ENCODE measurements around the gene NACC2.
A peak's percentile ranks its signal among the peaks of the same experiment; 100 is the strongest.

Gene NACC2

DNA sequence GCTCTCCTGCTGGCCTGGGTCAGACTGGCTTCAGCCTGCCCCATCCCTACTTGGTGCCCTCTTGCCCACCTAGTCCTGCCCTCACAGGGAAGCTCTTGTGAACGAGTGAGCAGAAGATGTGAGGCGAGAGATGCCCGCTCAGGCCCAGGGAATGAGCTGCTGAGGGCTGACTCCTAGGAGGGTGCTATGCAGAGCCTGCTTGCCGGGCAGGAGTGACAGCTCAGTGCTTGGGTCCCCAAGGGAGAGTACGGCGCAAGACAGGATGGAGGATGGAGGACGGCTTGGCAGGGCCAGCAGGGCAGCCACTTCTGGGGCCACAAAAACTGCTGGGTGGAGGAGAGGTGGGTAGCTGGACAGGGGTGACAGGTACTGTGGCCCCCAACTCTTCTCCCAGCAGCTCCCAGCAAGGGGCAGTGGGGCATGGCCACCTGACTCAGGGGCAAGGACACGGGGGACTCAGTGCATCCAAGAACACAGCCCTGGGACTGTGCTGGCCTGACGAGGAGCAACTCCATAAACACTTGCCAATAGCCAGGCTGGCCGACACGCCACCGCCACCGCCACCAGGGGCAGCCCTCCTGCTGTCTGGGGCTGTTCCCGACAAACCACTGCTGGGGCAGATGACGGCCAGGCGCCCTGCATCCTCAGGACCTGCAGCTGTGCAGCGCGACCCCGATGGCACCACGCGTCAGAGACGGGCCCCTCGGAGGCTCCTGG, 78.4 kb downstream of the NACC2 start:
- DNase-seq (ENCODE audit: extremely low read depth, low read depth), result no peak
- no peak overlapping the region for H3K4me3 ChIP-seq (replicated peaks; ENCODE audit: low read depth, low read length)
- TF ChIP-seq, protein P1, sequence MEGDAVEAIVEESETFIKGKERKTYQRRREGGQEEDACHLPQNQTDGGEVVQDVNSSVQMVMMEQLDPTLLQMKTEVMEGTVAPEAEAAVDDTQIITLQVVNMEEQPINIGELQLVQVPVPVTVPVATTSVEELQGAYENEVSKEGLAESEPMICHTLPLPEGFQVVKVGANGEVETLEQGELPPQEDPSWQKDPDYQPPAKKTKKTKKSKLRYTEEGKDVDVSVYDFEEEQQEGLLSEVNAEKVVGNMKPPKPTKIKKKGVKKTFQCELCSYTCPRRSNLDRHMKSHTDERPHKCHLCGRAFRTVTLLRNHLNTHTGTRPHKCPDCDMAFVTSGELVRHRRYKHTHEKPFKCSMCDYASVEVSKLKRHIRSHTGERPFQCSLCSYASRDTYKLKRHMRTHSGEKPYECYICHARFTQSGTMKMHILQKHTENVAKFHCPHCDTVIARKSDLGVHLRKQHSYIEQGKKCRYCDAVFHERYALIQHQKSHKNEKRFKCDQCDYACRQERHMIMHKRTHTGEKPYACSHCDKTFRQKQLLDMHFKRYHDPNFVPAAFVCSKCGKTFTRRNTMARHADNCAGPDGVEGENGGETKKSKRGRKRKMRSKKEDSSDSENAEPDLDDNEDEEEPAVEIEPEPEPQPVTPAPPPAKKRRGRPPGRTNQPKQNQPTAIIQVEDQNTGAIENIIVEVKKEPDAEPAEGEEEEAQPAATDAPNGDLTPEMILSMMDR (IDR thresholded peaks at IDR 0.05; ENCODE audit: low read depth, low read length, missing control alignments), result peak; percentile 6

DNA sequence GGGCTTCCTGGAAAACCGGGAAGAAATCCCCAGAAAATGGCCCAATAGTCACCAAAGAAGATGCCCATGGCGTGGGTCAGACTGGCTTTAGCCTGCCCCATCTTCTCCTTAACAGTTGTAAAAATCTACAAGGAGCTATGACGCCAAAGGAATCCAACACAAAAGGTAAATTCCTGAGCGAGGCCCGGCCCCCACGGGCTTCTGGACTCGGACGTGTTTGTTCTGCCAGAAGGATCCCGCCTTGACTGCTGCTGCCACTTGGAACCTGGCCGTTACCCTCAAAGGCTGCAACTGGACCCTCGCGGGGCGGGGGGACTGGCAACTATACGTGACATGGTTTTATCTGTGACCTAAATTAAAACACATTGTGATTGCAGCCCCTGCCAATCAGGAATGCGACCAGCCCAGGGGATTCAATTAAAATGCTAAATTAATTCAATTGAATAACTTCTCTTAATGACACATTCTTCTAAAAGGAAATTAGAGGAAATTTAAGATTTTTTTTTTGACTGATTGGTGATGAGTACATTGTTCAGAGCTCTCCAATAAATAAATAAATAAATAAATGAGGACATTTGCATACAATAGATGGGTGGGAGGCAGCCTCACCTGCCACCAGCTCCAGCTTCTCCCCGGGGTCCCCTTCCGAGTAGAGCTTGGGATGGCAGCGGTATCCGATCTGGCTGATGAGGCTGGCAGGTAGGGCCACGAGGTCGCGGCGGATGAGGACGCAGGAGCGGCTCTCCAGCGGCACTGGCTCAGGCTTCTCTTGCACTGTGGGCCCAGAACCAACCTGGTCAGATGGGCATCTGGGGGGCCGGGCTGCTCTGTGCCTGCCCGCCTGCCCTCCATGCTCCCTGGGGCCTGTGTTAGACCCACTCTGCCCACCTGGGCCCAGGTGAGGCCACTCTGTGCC, 79.2 kb downstream of the NACC2 start:
- H3K4me3 ChIP-seq (replicated peaks; ENCODE audit: low read depth, low read length), result no peak overlapping the region
- no peak for DNase-seq (ENCODE audit: extremely low read depth, low read depth)
- TF ChIP-seq, protein P1 (IDR thresholded peaks at IDR 0.05; ENCODE audit: low read depth, low read length, missing control alignments), result no peak

DNA sequence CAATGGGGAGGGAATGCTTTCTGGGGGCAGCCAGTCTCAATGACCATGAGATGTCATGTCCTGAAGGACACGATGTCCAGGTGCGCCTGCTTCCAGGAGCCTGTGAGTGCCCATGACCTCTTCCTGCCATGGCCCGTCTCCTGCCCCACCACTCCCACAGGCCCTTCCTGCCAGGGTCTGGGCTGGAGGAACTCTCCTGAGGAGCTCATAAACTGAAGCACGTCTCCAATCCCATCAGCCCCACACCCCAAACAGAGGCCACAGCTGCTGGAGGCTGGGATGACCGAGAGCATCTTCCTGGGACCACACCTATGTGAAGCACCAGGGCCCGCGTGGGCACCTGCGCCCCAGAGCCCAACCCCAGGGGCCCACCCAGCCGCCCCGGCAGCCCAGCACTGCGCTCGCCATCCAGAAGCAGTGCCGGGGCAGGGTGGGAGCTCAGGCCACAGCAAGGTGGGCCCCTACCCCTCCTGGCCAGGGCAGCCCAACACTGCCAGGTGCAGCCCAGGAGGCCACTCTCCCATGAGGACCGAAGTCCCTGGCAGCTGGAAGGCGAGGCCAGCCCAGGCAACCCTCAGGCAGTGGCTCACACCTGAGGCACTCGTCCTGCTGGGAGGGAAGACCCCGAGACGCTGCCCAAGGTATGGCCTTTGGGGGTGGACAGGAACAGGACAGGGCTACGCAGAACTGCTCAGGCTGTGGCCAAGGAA, 80.0 kb downstream of the NACC2 start:
- TF ChIP-seq, protein P1 (IDR thresholded peaks at IDR 0.05; ENCODE audit: low read depth, low read length, missing control alignments), result no peak
- DNase-seq (ENCODE audit: extremely low read depth, low read depth), result no peak
- no peak overlapping the region for H3K4me3 ChIP-seq (replicated peaks; ENCODE audit: low read depth, low read length)

DNA sequence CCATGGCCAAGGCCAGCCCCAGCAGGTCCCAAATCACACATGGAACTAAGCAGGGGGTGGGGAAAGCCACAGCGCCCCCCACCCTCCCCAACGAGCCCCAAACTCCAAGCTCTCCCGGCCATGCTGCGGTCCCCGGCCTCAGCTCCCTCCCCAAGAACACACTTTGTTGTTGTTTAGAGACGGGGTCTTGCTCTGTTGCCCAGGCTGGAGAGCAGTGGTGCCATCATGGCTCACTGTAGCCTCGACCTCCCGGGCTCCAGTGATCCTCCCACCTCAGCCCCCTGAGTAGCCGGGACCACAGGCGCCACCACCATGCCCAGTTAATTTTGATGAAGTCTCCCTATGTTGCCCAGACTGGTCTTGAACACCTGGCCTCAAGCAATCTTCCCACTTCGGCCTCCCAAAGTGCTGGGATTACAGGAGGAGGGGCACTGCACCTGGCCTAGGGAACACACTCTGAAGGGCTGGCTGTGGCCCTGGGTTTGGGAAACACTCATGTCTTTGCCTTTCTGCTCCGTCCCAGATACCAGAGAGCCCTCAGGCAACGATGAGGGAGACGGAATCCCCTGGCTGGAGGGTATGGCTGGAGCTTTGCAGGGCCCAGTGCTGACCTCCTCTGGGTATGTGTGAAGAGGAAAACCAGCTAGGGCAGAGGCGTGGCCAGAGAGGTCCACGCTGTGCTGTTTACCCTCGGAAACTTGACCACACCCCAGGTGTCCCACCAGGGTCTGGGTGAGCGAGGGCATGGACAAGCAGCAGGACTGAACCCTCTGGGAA, 80.8 kb downstream of the NACC2 start:
- TF ChIP-seq, protein P1 (IDR thresholded peaks at IDR 0.05; ENCODE audit: low read depth, low read length, missing control alignments), result no peak
- H3K4me3 ChIP-seq (replicated peaks; ENCODE audit: low read depth, low read length), result no peak overlapping the region
- no peak for DNase-seq (ENCODE audit: extremely low read depth, low read depth)

DNA sequence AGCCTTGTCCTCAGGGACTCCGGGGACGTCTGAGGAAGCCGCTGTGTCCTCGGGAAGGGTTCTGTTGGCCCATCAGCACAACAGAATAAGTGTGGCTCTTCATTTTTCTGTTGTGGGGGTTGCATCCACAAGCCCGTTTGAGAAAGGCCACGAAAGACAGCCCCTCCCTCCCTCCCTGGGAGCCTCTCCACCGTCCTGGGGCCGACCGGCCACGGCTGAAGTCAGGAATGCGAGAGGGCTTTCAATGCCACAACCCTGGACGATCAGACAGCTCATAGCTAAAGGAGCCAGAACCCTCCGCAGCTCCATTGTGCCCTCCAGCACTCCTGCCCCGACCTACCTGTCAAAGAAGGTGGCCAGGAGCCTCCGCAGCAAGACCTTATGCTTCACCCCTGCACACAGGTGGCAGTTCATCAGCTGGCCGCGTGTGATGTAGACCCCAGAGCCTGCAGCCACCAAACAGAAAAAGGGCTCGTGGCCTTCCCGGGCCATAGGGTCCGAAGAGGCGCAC, 81.5 kb downstream of the NACC2 start:
- TF ChIP-seq, protein P1 (IDR thresholded peaks at IDR 0.05; ENCODE audit: low read depth, low read length, missing control alignments), result no peak
- H3K4me3 ChIP-seq (replicated peaks; ENCODE audit: low read depth, low read length), result no peak overlapping the region
- DNase-seq (ENCODE audit: extremely low read depth, low read depth), result no peak

DNA sequence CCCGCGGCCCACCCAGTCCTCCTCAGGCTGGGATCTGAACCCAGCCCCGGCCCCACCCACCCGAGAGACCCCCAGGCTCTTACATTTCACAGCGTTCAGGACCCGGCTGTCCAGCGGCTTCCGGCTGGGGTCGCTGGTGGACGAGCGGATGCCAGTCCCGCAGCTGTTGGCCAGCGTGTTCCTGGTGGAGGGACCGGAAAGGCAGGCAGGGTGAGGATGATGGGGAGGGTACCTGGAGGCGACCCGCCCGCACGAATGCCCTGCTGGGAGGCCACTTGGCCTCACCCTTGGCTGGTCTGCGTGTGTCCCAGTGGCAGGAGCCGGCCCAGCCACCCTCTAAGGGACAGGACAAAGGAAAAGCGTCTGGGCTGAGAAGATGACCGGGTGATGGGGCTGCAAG, 82.0 kb downstream of the NACC2 start:
- TF ChIP-seq, protein P1 (IDR thresholded peaks at IDR 0.05; ENCODE audit: low read depth, low read length, missing control alignments), result no peak

More for the DNA sequence above, 82.0 kb downstream of the NACC2 start:
- no peak for DNase-seq (ENCODE audit: extremely low read depth, low read depth)
- H3K4me3 ChIP-seq (replicated peaks; ENCODE audit: low read depth, low read length), result no peak overlapping the region
